Endothelial cell (in vitro differentiated cells): ENCODE measurements around the gene TOMM20. TPM values are rescaled to one million over a fixed set of nuclear protein-coding genes. Genes with fewer than 3 reads are reported as not detected.
"Not testable (repeated sequence)": the region's sequence is repeated elsewhere in the genome, so short reads cannot be mapped to it uniquely, and the experiment has no call there.

Experiments used
- DNase-seq: peaks from one replicate; pipeline ENCODE4 v3.0.0; 2021; ENCODE audit warnings: low spot score
- H3K27ac Mint-ChIP-seq: one replicate; pipeline ENCODE4 v1.8.0; 2021; ENCODE audit warnings: mixed read lengths, inconsistent platforms; ENCODE audit not compliant: unreplicated experiment
- H3K27me3 Mint-ChIP-seq: one replicate; pipeline ENCODE4 v1.8.0; 2021; ENCODE audit warnings: mild to moderate bottlenecking, moderate library complexity, mixed read lengths, inconsistent platforms; ENCODE audit not compliant: unreplicated experiment
- H3K36me3 Mint-ChIP-seq: one replicate; pipeline ENCODE4 v1.8.0; 2021; ENCODE audit warnings: mild to moderate bottlenecking, low read depth, mixed read lengths, inconsistent platforms; ENCODE audit not compliant: unreplicated experiment
- H3K4me1 Mint-ChIP-seq: one replicate; pipeline ENCODE4 v1.8.0; 2021; ENCODE audit warnings: mild to moderate bottlenecking, mixed read lengths, inconsistent platforms; ENCODE audit not compliant: unreplicated experiment
- H3K4me3 Mint-ChIP-seq: one replicate; pipeline ENCODE4 v1.8.0; 2021; ENCODE audit warnings: mild to moderate bottlenecking, mixed read lengths, inconsistent platforms; ENCODE audit not compliant: unreplicated experiment
- H3K9me3 Mint-ChIP-seq: one replicate; pipeline ENCODE4 v1.8.0; 2021; ENCODE audit warnings: mixed read lengths, inconsistent platforms; ENCODE audit not compliant: unreplicated experiment
- total RNA-seq: library from RNA; stranded (reverse); fragmentation: NEBNext Ultra II Directional; extraction: Animal tissue kit (Norgen Biotek cat#: 25700); gene quantifications from one replicate; pipeline ENCODE4 v1.2.1, GENCODE V29; 2021; ENCODE audit not compliant: unreplicated experiment
- TF ChIP-seq, protein P1 (sequence below): fragments of 200-600 bp; sonication (generic); IDR thresholded peaks from one replicate; pipeline ENCODE4 v1.5.0; 2021; ENCODE audit warnings: antibody characterized with exemption; ENCODE audit not compliant: unreplicated experiment

Gene TOMM20
- total RNA-seq, 1 donor from 2014 or later = 105 TPM

DNA sequence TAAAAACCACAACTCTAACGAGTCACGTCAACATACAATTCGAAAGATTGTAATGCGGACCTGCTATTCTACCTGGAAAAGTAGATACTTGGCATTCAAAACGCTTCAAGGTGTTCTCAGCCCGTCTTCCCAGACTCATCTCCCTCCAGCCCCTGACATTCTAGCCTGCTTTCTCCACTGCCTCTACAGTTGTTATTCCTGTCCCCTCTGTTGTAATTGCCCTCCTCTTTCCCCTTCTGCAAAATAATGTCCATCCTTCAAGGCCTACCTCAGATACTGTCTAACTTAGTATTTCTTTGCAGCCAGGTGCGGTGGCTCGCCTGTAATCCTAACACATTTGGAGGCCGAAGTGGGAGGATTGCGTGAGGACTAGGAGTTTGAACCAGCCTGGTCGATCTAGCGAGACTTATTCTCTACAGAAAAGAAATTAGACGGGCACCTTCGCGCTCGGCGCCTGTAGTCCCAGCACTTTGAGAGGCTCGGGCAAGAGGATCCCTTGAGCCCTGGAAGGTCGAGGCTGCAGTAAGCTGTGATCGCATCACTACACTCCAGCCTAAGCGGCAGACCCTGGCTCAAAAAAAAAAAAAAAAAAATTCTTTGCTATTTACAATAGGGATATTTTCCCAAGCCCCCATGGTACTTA is 33.2 kb upstream of the TOMM20 start:
- Mint-ChIP-seq H3K4me1 (peaks cover 14% of the 10 kb centered on the region), H3K4me3 (peak overlapping the region; percentile 99), H3K27me3 (peaks cover 7% of the 10 kb centered on the region), H3K27ac (peak overlapping the region; percentile 97), H3K9me3 (no peaks in the 10 kb centered on the region), H3K36me3 (no peaks in the 10 kb centered on the region)
- TF ChIP-seq, protein P1, sequence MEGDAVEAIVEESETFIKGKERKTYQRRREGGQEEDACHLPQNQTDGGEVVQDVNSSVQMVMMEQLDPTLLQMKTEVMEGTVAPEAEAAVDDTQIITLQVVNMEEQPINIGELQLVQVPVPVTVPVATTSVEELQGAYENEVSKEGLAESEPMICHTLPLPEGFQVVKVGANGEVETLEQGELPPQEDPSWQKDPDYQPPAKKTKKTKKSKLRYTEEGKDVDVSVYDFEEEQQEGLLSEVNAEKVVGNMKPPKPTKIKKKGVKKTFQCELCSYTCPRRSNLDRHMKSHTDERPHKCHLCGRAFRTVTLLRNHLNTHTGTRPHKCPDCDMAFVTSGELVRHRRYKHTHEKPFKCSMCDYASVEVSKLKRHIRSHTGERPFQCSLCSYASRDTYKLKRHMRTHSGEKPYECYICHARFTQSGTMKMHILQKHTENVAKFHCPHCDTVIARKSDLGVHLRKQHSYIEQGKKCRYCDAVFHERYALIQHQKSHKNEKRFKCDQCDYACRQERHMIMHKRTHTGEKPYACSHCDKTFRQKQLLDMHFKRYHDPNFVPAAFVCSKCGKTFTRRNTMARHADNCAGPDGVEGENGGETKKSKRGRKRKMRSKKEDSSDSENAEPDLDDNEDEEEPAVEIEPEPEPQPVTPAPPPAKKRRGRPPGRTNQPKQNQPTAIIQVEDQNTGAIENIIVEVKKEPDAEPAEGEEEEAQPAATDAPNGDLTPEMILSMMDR = no peak
- no peak for DNase-seq

DNA sequence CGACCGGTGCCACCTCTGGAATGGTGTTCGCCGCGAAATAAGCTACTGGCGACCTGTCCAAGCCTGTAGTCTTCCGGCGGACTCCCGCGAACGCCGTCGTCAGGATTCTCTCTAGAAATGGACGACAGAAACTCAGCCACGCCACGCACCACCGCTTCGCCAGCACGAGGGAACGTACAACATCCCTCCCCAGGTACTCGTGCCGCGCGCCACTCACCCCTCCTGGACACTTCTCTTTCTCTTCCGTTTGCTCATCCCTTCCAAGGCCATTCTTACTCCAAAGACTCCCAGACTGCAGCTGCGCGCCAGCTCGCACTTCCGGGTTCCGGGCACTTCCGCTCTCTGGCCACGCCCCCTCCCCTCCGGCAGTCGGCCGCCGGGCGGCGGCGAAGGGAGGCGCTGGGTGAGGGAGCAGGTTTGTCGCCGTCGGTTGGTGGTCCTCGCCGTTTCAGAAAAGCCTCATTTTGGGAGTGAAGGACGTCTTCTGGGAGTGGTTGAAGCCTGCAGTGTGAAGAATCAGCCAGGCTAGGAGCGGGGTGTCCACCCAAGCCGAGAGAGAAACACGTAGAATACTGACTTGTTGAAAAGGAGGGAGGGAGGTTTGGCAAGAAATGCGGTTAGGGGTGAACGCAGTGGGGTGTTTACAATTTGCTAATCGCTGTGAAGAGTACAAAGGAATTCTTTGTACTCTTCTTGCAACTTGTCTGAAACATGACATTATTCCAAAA is 32.5 kb upstream of the TOMM20 start, which contains the start of gene RBM34:
Gene RBM34, minus strand, starts transcription at position 294 of the 728 bp plus-strand sequence. Its CDS starts 24 bp downstream, at position 270.
- peak; percentile 93 for DNase-seq
- Mint-ChIP-seq H3K4me1 (peaks cover 14% of the 10 kb centered on the region), H3K9me3 (no peaks in the 10 kb centered on the region), H3K27me3 (peaks cover 7% of the 10 kb centered on the region), H3K36me3 (no peaks in the 10 kb centered on the region), H3K4me3 (peak within 1 kb of the TSS; percentile 99), H3K27ac (peak within 1 kb of the TSS; percentile 97)
- TF ChIP-seq, protein P1 = no peak

DNA sequence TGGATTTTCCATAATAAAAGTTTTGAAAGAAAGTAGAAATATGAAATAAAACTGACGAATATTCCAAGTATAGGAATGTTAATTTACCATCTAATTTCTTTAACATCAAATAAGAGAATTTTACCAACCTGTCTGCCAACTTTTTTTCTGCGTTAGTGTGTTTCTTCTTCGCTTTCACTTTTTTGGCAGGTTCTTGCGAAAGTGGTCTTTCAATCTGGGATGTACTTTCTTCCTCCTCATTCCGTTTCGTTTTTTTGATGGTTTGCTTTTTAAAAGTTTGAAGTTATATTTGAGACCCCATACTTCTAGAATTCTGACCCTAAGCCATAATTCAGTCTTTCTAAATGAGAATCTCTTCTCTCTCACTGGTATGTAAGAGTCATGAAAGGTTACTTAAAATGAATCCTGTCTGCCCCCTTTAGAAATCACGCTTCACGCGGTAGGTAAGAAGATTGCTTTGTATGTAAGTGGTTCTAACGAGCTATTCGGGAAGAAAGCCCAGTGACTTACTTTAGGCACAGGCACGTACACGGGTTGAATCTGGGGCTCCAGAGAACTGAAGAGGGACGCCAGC is 31.8 kb upstream of the TOMM20 start:
- DNase-seq = no peak

DNA sequence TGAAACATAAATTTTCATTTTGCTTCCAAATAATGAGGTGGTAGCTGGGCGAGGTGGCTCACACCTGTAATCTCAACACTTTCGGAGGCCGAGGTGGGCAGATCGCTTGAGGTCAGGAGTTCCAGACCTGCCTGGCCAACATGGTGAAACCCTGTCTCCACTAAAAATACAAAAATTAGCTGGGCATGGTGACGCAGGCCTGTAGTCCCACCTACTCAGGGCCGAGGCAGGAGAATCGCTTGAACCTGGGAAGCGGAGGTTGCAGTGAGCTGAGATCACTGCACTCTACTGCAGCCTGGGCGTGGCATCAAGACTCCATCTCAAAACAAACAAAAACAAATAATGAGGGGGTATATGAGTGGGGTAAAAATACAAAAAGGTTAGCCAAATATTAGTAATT is 31.3 kb upstream of the TOMM20 start:
- not testable (repeated sequence) for H3K9me3 Mint-ChIP-seq, H3K36me3 Mint-ChIP-seq, H3K27me3 Mint-ChIP-seq, H3K27ac Mint-ChIP-seq, DNase-seq
- H3K4me1 Mint-ChIP-seq = peaks cover 14% of the 10 kb centered on the region
- peak overlapping the region; percentile 75 for H3K4me3 Mint-ChIP-seq

More for the DNA sequence above, 31.8 kb upstream of the TOMM20 start:
- Mint-ChIP-seq H3K9me3 (no peaks in the 10 kb centered on the region), H3K27ac (peak overlapping the region; percentile 97), H3K27me3 (peaks cover 7% of the 10 kb centered on the region), H3K36me3 (no peaks in the 10 kb centered on the region), H3K4me1 (peaks cover 14% of the 10 kb centered on the region), H3K4me3 (peak overlapping the region; percentile 99)
- TF ChIP-seq, protein P1 = no peak

DNA sequence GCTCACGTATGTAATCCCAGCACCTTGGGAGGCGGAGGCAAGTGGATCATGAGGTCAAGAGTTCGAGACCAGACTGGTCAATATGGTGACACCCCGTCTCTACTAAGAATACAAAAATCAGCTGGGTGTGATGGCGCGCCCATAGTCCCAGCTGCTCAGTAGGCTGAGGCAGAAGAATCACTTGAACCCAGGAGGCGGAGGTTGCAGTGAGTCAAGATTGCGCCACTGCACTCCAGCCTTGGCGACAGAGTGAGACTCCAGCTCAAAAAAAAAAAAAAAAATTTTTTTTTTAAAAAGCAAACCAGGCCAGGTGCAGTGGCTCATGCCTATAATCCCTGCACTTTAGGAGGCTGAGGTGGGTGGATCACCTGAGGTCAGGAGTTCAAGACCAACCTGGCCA is 30.6 kb upstream of the TOMM20 start:
- DNase-seq = not testable (repeated sequence)

DNA sequence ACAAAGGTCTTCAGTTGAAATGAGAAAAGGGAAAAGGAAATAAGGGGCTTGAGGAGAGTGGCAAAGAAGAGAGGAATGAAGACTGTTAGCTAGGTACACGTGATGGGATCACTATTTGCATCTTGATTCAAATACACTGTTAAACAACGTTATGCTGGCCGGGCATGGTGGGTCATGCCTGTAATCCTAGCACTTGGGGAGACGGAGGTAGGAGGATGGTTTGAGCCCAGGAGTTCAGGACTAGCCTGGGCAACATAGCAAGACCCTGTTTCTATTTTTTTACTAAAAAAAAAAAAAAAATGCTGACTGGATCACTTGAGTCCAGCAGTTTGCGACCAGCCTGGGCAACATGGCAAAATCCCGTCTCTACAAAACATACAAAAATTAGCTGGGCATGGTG is 30.0 kb upstream of the TOMM20 start:
- Mint-ChIP-seq H3K27ac (no peak overlapping the region), H3K4me3 (no peak overlapping the region), H3K9me3 (no peaks in the 10 kb centered on the region), H3K27me3 (peaks cover 7% of the 10 kb centered on the region), H3K36me3 (peaks cover 11% of the 10 kb centered on the region), H3K4me1 (peaks cover 14% of the 10 kb centered on the region)
- TF ChIP-seq, protein P1 = no peak
- DNase-seq = no peak

More for the DNA sequence above, 30.6 kb upstream of the TOMM20 start:
- H3K9me3 Mint-ChIP-seq, H3K36me3 Mint-ChIP-seq, H3K4me3 Mint-ChIP-seq, H3K27me3 Mint-ChIP-seq, H3K27ac Mint-ChIP-seq: not testable (repeated sequence)
- peaks cover 14% of the 10 kb centered on the region for H3K4me1 Mint-ChIP-seq
